DOHH2 (cell line): Measurements from ENCODE around the gene USB1.

ENCODE experiments used
- H3F3A ChIP-seq: fragments of 200-600 bp; sonication (generic), shearing (Covaris generic); 2 replicates; pipeline ENCODE4 v1.6.0; 2016; ENCODE audit warnings: antibody characterized with exemption, mild to moderate bottlenecking; ENCODE audit not compliant: control insufficient read depth, insufficient read depth
- H3K27ac ChIP-seq: fragments of 200-600 bp; sonication (generic); 2 replicates; pipeline ENCODE4 v1.5.1; 2014; ENCODE audit warnings: low read depth, mild to moderate bottlenecking, low read length, moderate library complexity
- H3K27me3 ChIP-seq: fragments of 200-600 bp; sonication (generic); 2 replicates; pipeline ENCODE4 v1.6.1; 2014; ENCODE audit warnings: mild to moderate bottlenecking, low read length, mixed read lengths; ENCODE audit not compliant: control insufficient read depth
- H3K36me3 ChIP-seq: fragments of 200-600 bp; sonication (generic); 2 replicates; pipeline ENCODE4 v1.6.1; 2014; ENCODE audit warnings: mild to moderate bottlenecking, low read length, moderate library complexity, mixed read lengths; ENCODE audit not compliant: control insufficient read depth
- H3K4me1 ChIP-seq: fragments of 200-600 bp; sonication (generic); 2 replicates; pipeline ENCODE4 v1.6.1; 2014; ENCODE audit warnings: mild to moderate bottlenecking, low read length, mixed read lengths; ENCODE audit not compliant: control insufficient read depth
- H3K4me2 ChIP-seq: fragments of 200-600 bp; sonication (generic); 2 replicates; pipeline ENCODE4 v1.6.0; 2014; ENCODE audit warnings: mild to moderate bottlenecking, low read length, moderate library complexity
- H3K4me3 ChIP-seq: fragments of 200-600 bp; sonication (generic); 2 replicates; pipeline ENCODE4 v1.5.1; 2014; ENCODE audit warnings: mild to moderate bottlenecking, low read length, mixed read lengths
- H3K79me2 ChIP-seq: fragments of 200-600 bp; sonication (generic); 2 replicates; pipeline ENCODE4 v1.6.1; 2014; ENCODE audit warnings: mild to moderate bottlenecking, low read length, mixed read lengths; ENCODE audit not compliant: control insufficient read depth
- H3K9me2 ChIP-seq: fragments of 200-600 bp; sonication (generic); replicated peaks from 2 replicates; pipeline ENCODE4 v1.6.1; 2014; ENCODE audit warnings: mild to moderate bottlenecking, low read length, mixed read lengths; ENCODE audit not compliant: control insufficient read depth
- H3K9me3 ChIP-seq: fragments of 200-600 bp; sonication (generic); 2 replicates; pipeline ENCODE4 v1.6.1; 2014; ENCODE audit warnings: antibody characterized with exemption, low read length, mixed read lengths; ENCODE audit not compliant: control insufficient read depth, insufficient read depth
- H4K20me1 ChIP-seq: fragments of 200-600 bp; sonication (generic); 2 replicates; pipeline ENCODE4 v1.6.0; 2014; ENCODE audit warnings: low read depth, mild to moderate bottlenecking, antibody characterized with exemption, low read length, moderate library complexity; ENCODE audit not compliant: control insufficient read depth, insufficient read depth
- EZH2phosphoT487 ChIP-seq: fragments of 200-600 bp; sonication (generic); IDR thresholded peaks from 2 replicates; pipeline ENCODE4 v1.6.1; 2017; ENCODE audit warnings: borderline replicate concordance, mild to moderate bottlenecking, antibody characterized with exemption, low read length, moderate library complexity, mixed read lengths
- TF ChIP-seq, protein P1 (sequence below): fragments of 200-600 bp; sonication (generic); IDR thresholded peaks from one replicate; pipeline ENCODE4 v1.5.1; 2014; ENCODE audit warnings: antibody characterized with exemption, mild to moderate bottlenecking, low read depth, low read length; ENCODE audit not compliant: poor library complexity, severe bottlenecking

Gene USB1

DNA sequence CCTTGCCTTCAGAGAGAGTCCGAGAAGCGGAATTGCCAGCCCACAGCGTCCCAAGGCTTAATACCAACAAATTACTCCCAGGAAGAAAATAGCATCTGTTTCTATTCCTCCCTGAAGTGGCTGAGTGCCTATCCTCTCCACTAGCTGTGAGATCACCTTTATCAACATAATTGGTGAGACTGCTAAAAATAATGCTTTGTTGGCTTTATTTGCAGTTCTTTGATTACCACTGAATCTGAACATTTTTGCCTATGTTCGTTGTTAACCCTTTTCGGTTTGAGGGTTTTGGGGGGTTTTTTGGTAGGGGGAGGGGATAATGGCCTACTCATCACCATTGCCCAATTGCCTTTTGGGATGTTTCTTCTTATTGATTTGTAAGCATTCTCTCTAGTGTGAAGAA lies 55.4 kb downstream of the USB1 start:
- no peaks in the 10 kb centered on the region for H3K9me2 ChIP-seq
- H3K4me2 ChIP-seq: no peak overlapping the region
- H3K36me3 ChIP-seq: no peaks in the 10 kb centered on the region
- no peak overlapping the region for H3K27ac ChIP-seq
- H3K4me1 ChIP-seq: no peaks in the 10 kb centered on the region
- H3K79me2 ChIP-seq: no peaks in the 10 kb centered on the region
- TF ChIP-seq, protein P1, sequence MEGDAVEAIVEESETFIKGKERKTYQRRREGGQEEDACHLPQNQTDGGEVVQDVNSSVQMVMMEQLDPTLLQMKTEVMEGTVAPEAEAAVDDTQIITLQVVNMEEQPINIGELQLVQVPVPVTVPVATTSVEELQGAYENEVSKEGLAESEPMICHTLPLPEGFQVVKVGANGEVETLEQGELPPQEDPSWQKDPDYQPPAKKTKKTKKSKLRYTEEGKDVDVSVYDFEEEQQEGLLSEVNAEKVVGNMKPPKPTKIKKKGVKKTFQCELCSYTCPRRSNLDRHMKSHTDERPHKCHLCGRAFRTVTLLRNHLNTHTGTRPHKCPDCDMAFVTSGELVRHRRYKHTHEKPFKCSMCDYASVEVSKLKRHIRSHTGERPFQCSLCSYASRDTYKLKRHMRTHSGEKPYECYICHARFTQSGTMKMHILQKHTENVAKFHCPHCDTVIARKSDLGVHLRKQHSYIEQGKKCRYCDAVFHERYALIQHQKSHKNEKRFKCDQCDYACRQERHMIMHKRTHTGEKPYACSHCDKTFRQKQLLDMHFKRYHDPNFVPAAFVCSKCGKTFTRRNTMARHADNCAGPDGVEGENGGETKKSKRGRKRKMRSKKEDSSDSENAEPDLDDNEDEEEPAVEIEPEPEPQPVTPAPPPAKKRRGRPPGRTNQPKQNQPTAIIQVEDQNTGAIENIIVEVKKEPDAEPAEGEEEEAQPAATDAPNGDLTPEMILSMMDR: no peak
- no peak for TF ChIP-seq EZH2phosphoT487
- no peaks in the 10 kb centered on the region for H3K9me3 ChIP-seq
- no peak overlapping the region for H3K4me3 ChIP-seq
- H3K27me3 ChIP-seq: 0 out of 2 replicates have a peak, but pooled peaks cover 2% of the 10 kb centered on the region
- no peaks in the 10 kb centered on the region for H4K20me1 ChIP-seq
- H3F3A ChIP-seq: no peaks in the 10 kb centered on the region

DNA sequence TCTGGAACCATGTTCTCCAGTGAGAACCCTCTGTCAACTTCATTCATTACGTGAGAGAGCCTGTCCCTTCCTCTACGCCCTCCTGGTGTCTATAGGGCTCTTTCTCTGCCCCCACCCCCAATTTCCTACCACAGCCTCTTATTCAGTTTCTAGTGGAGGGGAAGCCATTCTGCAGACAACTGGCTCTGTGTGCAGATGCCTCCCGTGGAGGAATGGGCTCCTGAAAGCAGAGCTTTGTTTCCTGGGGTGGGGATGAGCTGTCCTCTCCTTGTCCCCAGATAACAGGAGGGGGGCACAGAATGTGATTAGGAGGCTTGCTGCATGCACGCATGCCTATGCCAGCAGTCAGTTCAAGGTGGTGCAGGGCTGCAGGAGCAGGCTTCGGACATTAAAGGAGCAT lies 55.9 kb downstream of the USB1 start:
- H3F3A ChIP-seq: no peaks in the 10 kb centered on the region
- H3K27ac ChIP-seq: no peak overlapping the region
- 0 out of 2 replicates have a peak, but pooled peaks cover 2% of the 10 kb centered on the region for H3K27me3 ChIP-seq
- no peaks in the 10 kb centered on the region for H3K79me2 ChIP-seq
- no peaks in the 10 kb centered on the region for H3K4me1 ChIP-seq
- no peaks in the 10 kb centered on the region for H3K9me3 ChIP-seq
- TF ChIP-seq, protein P1: no peak
- TF ChIP-seq EZH2phosphoT487: no peak
- H3K9me2 ChIP-seq: no peaks in the 10 kb centered on the region
- H4K20me1 ChIP-seq: no peaks in the 10 kb centered on the region
- no peaks in the 10 kb centered on the region for H3K36me3 ChIP-seq
- no peak overlapping the region for H3K4me2 ChIP-seq
- H3K4me3 ChIP-seq: no peak overlapping the region

DNA sequence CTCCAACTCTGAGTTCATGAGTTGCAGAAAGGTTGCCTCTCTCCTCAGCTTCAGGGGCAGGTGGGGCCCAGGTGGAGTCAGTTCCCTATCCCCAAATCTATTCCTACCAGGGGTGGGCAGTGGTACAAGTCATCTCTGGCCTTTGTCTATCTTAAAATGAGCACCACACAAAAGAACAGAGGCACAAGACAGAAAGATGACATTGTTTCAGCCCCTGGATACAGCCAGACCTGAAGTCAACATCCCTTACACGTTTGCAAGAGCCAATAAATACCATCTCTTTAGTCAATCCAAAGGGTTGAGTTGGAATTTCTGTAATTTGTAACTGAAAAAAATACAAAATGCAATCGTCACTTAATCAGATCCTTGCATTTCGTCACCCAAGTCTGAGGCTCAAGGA lies 56.6 kb downstream of the USB1 start:
- 0 out of 2 replicates have a peak, but pooled peaks cover 2% of the 10 kb centered on the region for H3K27me3 ChIP-seq
- no peaks in the 10 kb centered on the region for H3F3A ChIP-seq
- no peak overlapping the region for H3K4me3 ChIP-seq
- no peak overlapping the region for H3K4me2 ChIP-seq
- H3K27ac ChIP-seq: no peak overlapping the region
- TF ChIP-seq, protein P1: no peak
- no peak for TF ChIP-seq EZH2phosphoT487
- H4K20me1 ChIP-seq: no peaks in the 10 kb centered on the region
- no peaks in the 10 kb centered on the region for H3K9me3 ChIP-seq
- H3K4me1 ChIP-seq: no peaks in the 10 kb centered on the region
- H3K79me2 ChIP-seq: no peaks in the 10 kb centered on the region
- H3K9me2 ChIP-seq: no peaks in the 10 kb centered on the region
- no peaks in the 10 kb centered on the region for H3K36me3 ChIP-seq

DNA sequence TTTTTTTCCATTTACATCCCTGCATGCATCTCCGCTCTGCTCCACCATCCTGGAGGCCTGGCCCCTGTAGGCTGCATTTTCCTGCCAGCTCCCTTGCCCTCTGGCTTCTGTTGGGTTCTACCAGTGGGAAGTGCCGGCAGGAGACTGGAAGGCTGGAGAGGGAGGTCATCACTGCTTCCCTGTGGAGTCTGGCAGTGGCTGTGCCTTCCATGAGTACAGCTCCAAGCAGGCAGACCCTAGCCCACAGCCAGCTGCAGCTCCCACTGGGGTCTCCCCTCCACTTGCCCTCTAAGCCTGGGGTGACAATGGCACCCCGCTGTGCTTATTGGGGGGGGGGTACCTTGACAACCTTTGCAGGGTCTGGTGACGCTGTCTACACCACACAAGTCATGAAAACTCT lies 61.6 kb downstream of the USB1 start:
- no peaks in the 10 kb centered on the region for H3F3A ChIP-seq
- H3K4me2 ChIP-seq: no peak overlapping the region
- no peak overlapping the region for H3K27ac ChIP-seq
- no peaks in the 10 kb centered on the region for H3K9me3 ChIP-seq
- no peaks in the 10 kb centered on the region for H4K20me1 ChIP-seq
- no peaks in the 10 kb centered on the region for H3K79me2 ChIP-seq
- no peak overlapping the region for H3K4me3 ChIP-seq
- H3K36me3 ChIP-seq: no peaks in the 10 kb centered on the region
- no peaks in the 10 kb centered on the region for H3K9me2 ChIP-seq
- no peaks in the 10 kb centered on the region for H3K27me3 ChIP-seq
- TF ChIP-seq EZH2phosphoT487: no peak
- TF ChIP-seq, protein P1: no peak
- H3K4me1 ChIP-seq: no peaks in the 10 kb centered on the region
